Kasumi-1 (cell line): ENCODE measurements around the gene RNF167.

ENCODE experiments used
- DNase-seq, 2 experiments: peaks; one replicate each; lab custom pipeline; 2025; lab: John Stamatoyannopoulos, UW

RNF167 gene

GRCh38 chr17:4978726-4979125 is 38.7 kb downstream of the RNF167 start:
- peak; percentile 69 to 72 for DNase-seq

- peak; percentile 25 to 42 for DNase-seq
These were observed 40.7 kb downstream of the RNF167 start for GRCh38 chr17:4980644-4981216.

DNA sequence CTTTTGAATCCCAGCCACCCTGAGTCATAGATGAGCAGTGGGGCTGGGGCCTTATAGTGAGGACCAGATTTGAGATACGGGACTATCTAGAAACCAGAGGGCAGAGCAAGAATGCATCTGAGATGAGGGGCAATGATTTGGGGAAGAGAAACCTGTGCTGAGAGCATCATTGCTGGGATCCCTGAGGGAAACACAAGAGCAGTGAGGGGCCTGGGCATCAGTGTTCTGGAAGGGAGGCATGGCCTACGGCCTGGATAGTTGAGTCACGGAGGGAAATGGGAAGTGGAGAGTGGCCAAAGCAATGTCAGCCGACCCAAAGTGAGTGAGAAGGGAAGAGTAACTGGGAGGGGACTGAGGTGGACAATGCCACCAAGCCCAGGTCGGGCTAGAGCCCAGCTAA is 42.2 kb downstream of the RNF167 start:
- DNase-seq = no peak

DNA sequence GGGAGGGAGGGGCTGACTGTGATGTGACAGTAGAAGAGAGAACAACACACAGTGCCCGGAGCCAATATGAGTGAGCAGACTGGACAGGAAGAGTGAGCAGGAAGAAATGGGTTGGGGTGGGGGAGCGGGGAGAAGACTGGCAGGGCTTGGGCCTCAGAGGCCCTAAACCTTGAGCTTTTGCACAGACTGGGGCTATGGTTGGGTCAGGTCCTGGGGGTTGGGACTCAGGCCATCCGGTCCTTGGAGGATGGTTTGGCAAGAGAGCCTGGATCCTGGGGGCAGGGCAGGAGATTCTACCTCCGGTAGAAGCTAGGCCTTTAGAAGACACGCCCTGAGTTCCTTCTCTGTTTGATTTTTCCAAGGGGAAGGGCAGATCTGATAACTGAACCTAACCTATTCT is 46.3 kb downstream of the RNF167 start:
- no peak for DNase-seq

DNA sequence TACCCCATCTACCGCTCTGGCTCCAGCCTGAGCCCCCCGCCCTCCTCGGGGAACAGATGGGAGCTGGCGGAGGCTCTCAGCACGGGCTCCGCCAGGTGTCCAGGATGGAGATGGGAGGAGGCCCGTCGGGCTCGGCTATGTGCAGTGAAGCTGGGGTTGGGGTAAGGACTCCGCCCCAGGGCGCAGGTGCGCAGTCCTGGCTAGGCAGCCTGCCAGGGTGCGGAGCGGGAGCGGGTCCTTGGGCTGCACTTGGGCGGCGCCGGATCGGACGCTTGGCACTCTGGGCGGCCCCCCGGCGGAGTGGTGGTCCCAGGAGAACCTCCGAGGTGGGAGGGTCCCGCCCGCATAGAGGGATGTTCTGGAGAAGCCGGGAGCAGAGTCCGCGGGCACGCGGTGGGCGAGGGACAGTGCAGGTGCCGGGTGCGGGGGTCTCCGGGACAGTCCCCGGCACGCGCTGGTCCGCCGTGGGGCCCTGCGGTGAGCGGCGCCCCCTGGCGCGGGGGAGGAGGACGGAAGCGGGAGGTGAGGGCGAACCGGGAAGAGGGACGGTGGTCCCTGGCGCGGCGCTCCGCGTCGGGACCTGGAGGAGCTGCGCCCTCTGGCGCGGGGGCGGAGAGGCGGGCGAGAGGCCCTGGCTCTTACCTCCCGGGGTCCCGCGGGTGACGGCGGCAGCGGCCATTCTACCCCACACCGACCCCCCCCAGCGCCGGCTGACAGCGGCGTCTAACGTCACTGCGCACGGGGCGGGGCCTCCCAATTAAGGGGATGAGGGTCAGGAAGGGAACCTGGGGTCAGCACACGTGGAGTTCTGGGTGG is 47.1 kb downstream of the RNF167 start, which contains the start of gene CAMTA2:
Gene CAMTA2 (minus strand): TSS at position 725 of the 816 bp plus-strand sequence. CDS start 1,453 bp downstream, outside the sequence.
- DNase-seq = peak; percentile 51 to 58

DNA sequence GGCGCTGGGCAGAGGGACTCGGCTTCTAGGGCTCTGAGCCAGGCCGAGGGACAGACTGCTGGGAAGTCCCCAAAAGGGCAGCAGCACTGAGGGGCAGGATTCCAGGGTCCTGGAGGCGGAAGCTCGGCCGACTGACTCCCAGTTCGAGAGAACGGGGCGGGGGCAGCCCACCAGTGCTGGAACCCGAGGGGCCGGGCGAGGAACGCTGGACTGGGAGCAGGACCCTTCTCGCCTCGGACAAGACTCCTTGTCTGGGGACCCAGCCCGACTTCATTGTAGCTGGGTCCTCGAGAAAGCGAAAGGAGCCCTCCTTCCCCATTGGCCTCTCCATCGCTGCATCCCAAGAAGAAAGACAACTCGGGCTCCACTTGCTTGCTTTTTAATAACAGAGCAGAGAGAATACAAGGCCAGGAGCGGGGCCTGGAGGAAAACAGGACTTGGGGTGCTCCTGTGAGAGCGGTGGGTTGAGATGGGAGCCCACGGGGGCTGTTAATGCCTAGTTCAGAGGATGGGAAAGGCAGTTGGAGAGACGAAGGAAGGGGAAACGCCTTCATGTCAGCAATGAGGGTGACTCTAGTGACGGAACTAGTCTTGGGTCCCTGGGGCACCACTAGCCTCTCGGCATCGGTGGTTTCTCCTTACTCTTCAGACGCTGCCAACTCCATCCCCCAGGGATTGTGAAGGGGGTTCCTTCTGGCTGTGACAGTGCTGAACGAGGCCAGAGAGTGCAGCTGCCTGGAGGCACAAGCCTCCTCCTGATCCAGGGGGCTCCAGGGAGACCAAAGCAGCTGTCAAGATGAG is 47.9 kb downstream of the RNF167 start:
- peak in 1 of 2 experiments; percentile 5 for DNase-seq

DNA sequence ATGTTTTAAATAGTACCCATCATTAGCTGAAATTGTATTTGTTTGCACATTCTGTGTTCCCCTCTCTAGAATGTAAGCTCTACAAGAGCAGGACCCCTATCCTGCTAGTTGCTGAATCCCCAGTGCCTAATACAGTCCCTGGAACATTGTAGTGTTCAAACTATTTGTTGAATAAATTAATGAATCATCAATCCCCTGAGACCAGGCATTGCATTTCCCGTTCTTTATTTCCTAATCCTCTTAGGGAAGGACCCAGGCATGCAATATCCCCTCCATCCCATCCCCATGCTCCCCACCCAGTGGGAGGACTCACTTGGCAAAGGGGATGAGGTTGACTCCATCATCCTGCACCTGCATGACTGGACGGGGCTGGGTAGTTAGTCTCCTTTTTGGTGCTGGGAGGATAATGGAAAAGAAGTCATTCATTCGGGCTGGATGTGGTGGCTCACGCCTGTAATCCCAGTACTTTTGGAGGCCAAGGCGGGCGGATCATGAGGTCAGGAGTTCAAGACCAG is 54.1 kb downstream of the RNF167 start:
- no peak for DNase-seq
